Neural cell (in vitro differentiated cells): ENCODE measurements around the gene GNRH2.

Source experiments
- CTCF ChIP-seq: fragments of 450-650 bp; IDR thresholded peaks from 2 replicates; pipeline ENCODE4 v1.5.1; 2014; ENCODE audit warnings: antibody characterized with exemption, mild to moderate bottlenecking, moderate library complexity; ENCODE audit not compliant: poor library complexity, severe bottlenecking
- MXI1 ChIP-seq: fragments of 450-650 bp; conservative IDR thresholded peaks from 2 replicates; pipeline ENCODE4 v1.6.1; 2014; ENCODE audit warnings: antibody characterized with exemption, mild to moderate bottlenecking; ENCODE audit not compliant: poor library complexity, severe bottlenecking
- POLR2AphosphoS5 ChIP-seq: IDR thresholded peaks from 2 replicates; pipeline ENCODE4 v1.6.1; 2012
- REST ChIP-seq: IDR thresholded peaks from 2 replicates; pipeline ENCODE4 v1.6.1; 2012; ENCODE audit warnings: borderline replicate concordance
- TAF1 ChIP-seq: IDR thresholded peaks from 2 replicates; pipeline ENCODE4 v1.6.1; 2012; ENCODE audit warnings: low read depth

- TF ChIP-seq CTCF (no peak), MXI1 (no peak), REST (no peak), TAF1 (no peak), POLR2AphosphoS5 (no peak)
Measured at GRCh38 chr20:3014179-3014578, 29.2 kb upstream of the GNRH2 start.
